Measurements from ENCODE around the gene SMAP2.

Gene SMAP2

DNA sequence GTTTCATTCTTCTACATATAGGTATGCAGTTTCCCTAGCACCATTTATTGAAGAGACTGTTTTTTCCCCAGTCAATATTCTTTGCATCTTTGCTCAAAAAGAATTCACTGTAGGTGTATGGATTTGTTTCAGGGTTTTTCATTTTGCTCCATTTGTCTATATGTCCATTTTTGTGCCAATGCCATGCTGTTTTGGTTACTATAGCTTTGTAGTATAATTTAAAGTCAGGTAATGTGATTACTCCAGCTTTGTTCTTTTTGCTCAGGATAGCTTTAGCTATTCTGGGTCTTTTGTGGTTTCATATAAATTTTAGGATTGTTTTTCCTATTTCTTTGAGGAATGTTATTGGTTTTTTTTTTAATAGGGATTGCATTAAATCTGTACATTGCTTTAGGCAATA is 15.9 kb upstream of the SMAP2 start:
- TF ChIP-seq, protein P1, sequence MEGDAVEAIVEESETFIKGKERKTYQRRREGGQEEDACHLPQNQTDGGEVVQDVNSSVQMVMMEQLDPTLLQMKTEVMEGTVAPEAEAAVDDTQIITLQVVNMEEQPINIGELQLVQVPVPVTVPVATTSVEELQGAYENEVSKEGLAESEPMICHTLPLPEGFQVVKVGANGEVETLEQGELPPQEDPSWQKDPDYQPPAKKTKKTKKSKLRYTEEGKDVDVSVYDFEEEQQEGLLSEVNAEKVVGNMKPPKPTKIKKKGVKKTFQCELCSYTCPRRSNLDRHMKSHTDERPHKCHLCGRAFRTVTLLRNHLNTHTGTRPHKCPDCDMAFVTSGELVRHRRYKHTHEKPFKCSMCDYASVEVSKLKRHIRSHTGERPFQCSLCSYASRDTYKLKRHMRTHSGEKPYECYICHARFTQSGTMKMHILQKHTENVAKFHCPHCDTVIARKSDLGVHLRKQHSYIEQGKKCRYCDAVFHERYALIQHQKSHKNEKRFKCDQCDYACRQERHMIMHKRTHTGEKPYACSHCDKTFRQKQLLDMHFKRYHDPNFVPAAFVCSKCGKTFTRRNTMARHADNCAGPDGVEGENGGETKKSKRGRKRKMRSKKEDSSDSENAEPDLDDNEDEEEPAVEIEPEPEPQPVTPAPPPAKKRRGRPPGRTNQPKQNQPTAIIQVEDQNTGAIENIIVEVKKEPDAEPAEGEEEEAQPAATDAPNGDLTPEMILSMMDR (conservative IDR thresholded peaks at IDR 0.05; ENCODE audit: low read depth, low read length) = no peak
- no peak overlapping the region for H3K9ac ChIP-seq
- H4K20me1 ChIP-seq (ENCODE audit: insufficient read depth) = no peaks in the 10 kb centered on the region
- H3K27me3 ChIP-seq (ENCODE audit: insufficient read depth, low read depth) = no peaks in the 10 kb centered on the region
- no peaks in the 10 kb centered on the region for H3K36me3 ChIP-seq (ENCODE audit: insufficient read depth)
- no peaks in the 10 kb centered on the region for H3K4me1 ChIP-seq (ENCODE audit: low read depth, poor library complexity, severe bottlenecking)
- no peaks in the 10 kb centered on the region for H3K79me2 ChIP-seq (ENCODE audit: insufficient read depth, low read depth)
- no peak overlapping the region for H3K4me3 ChIP-seq (IDR thresholded peaks at IDR 0.05; ENCODE audit: insufficient read depth, low read depth, low read length)
- H2AFZ ChIP-seq (ENCODE audit: low read depth) = no peak overlapping the region
- H3K27ac ChIP-seq = no peak overlapping the region
- no peak overlapping the region for H3K4me2 ChIP-seq

DNA sequence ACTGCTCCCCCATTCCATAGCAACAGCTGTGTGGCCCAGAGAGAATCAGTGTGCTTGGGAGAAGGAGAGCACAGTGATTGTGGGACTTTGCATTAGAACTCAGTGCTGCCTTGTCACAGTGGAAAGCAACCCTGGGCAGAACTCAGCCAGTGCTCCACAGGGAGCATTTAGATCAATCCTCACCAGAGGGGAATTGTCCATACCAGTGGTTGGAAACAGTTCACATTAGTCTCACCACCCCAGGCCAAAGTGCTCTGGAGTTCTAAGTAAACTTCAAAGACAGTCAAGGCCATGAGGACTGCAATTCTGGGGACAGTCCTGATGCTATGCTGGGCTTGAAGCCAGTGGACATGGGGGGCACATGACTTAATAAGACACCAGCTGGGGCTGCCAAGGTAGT is 12.9 kb upstream of the SMAP2 start:
- H3K9ac ChIP-seq = no peak overlapping the region
- H3K36me3 ChIP-seq (ENCODE audit: insufficient read depth) = no peaks in the 10 kb centered on the region
- no peaks in the 10 kb centered on the region for H3K27me3 ChIP-seq (ENCODE audit: insufficient read depth, low read depth)
- H3K79me2 ChIP-seq (ENCODE audit: insufficient read depth, low read depth) = no peaks in the 10 kb centered on the region
- no peaks in the 10 kb centered on the region for H3K4me1 ChIP-seq (ENCODE audit: low read depth, poor library complexity, severe bottlenecking)
- H3K4me2 ChIP-seq = no peak overlapping the region
- no peak overlapping the region for H3K27ac ChIP-seq
- no peak overlapping the region for H2AFZ ChIP-seq (ENCODE audit: low read depth)
- H4K20me1 ChIP-seq (ENCODE audit: insufficient read depth) = no peaks in the 10 kb centered on the region
- TF ChIP-seq, protein P1 (conservative IDR thresholded peaks at IDR 0.05; ENCODE audit: low read depth, low read length) = no peak
- no peak overlapping the region for H3K4me3 ChIP-seq (IDR thresholded peaks at IDR 0.05; ENCODE audit: insufficient read depth, low read depth, low read length)

DNA sequence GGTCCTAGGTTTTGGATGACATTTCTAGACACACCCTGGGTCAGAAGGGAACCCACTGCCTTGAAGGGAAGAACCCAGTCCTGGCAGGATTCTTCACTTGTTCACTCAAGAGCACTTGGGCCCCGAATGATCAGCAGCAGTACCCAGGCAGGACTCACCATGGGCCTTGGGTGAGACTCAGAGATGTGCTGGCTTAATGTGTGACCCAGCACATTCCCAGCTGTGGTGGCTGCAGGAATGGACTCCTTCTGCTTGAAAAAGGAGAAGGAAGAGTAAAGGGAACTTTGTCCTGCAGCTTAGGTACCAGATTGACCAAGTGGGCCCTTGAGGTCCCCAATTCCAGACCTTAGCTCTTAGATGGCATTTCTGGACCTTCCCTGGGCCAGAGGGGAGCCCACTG is 12.3 kb upstream of the SMAP2 start:
- Histone ChIP-seq H3K36me3 (ENCODE audit: insufficient read depth) (no peaks in the 10 kb centered on the region), H3K27me3 (ENCODE audit: insufficient read depth, low read depth) (no peaks in the 10 kb centered on the region), H3K4me1 (ENCODE audit: low read depth, poor library complexity, severe bottlenecking) (no peaks in the 10 kb centered on the region), H3K4me2 (no peak overlapping the region), H3K4me3 (IDR thresholded peaks at IDR 0.05; ENCODE audit: insufficient read depth, low read depth, low read length) (no peak overlapping the region), H3K9ac (no peak overlapping the region), H3K27ac (no peak overlapping the region), H4K20me1 (ENCODE audit: insufficient read depth) (no peaks in the 10 kb centered on the region), H3K79me2 (ENCODE audit: insufficient read depth, low read depth) (no peaks in the 10 kb centered on the region), H2AFZ (ENCODE audit: low read depth) (no peak overlapping the region)
- TF ChIP-seq, protein P1 (conservative IDR thresholded peaks at IDR 0.05; ENCODE audit: low read depth, low read length) = no peak

DNA sequence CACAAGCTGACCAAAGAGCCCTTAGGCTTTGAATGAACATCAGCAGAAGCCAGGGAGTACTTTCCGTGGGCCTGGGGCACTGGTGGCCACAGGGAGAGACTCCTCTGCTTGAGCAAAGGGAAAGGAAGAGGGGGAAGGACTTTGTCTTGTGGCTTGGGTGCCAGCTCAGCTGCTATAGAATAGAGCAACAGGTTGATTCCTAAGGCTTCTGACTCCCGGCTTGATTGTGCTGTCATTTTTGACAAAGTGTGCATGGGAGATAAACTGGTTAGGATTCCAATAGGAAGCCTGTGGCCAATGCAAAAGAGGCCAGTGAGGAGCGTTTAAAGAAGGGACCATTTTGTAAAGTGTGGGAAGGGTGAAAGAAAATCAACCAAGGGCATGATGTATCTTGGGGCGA is 11.9 kb upstream of the SMAP2 start:
- H3K79me2 ChIP-seq (ENCODE audit: insufficient read depth, low read depth) = no peaks in the 10 kb centered on the region
- TF ChIP-seq, protein P1 (conservative IDR thresholded peaks at IDR 0.05; ENCODE audit: low read depth, low read length) = no peak
- H2AFZ ChIP-seq (ENCODE audit: low read depth) = no peak overlapping the region
- H4K20me1 ChIP-seq (ENCODE audit: insufficient read depth) = no peaks in the 10 kb centered on the region
- no peak overlapping the region for H3K27ac ChIP-seq
- H3K4me3 ChIP-seq (IDR thresholded peaks at IDR 0.05; ENCODE audit: insufficient read depth, low read depth, low read length) = no peak overlapping the region
- H3K27me3 ChIP-seq (ENCODE audit: insufficient read depth, low read depth) = no peaks in the 10 kb centered on the region
- H3K4me2 ChIP-seq = no peak overlapping the region
- no peaks in the 10 kb centered on the region for H3K36me3 ChIP-seq (ENCODE audit: insufficient read depth)
- H3K9ac ChIP-seq = no peak overlapping the region
- H3K4me1 ChIP-seq (ENCODE audit: low read depth, poor library complexity, severe bottlenecking) = no peaks in the 10 kb centered on the region

DNA sequence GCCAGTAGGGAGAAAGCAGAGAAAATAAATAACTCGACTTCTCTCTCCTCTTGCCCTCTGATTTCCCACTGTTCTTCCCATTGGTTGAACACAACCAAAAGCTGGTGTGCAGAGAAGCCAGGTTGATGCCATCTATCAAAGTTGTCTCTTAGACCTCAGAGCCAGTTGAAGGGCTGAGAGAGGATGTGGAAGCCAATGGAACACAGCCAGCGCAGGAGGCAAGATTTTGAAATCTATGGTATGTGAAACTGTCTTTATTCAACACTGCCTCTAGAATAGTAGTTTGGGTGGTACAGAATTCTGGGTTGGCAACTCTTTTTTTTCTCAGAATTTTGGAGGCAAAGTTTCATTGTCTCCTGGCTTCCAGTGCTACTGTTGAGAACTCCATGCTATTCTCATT is 11.3 kb upstream of the SMAP2 start:
- TF ChIP-seq, protein P1 (conservative IDR thresholded peaks at IDR 0.05; ENCODE audit: low read depth, low read length) = no peak
- Histone ChIP-seq H3K9ac (no peak overlapping the region), H3K4me3 (IDR thresholded peaks at IDR 0.05; ENCODE audit: insufficient read depth, low read depth, low read length) (no peak overlapping the region), H3K4me2 (no peak overlapping the region), H4K20me1 (ENCODE audit: insufficient read depth) (no peaks in the 10 kb centered on the region), H3K27me3 (ENCODE audit: insufficient read depth, low read depth) (no peaks in the 10 kb centered on the region), H3K79me2 (ENCODE audit: insufficient read depth, low read depth) (no peaks in the 10 kb centered on the region), H3K4me1 (ENCODE audit: low read depth, poor library complexity, severe bottlenecking) (no peaks in the 10 kb centered on the region), H3K36me3 (ENCODE audit: insufficient read depth) (no peaks in the 10 kb centered on the region), H2AFZ (ENCODE audit: low read depth) (no peak overlapping the region), H3K27ac (no peak overlapping the region)
